Type B pancreatic cell (in vitro differentiated cells): Measurements from ENCODE around the gene ANKRD12. TPM values are rescaled to one million over a fixed set of nuclear protein-coding genes. Genes with fewer than 3 reads are reported as not detected.

ENCODE experiments used
- DNase-seq: peaks from one replicate; pipeline ENCODE4 v3.0.0; 2021; ENCODE audit warnings: mixed read lengths; ENCODE audit not compliant: unreplicated experiment; ENCODE audit errors: extremely low spot score
- H3K27ac Mint-ChIP-seq: 2 replicates; pipeline ENCODE4 v1.8.0; 2021; ENCODE audit warnings: mild to moderate bottlenecking, mixed read lengths
- H3K27me3 Mint-ChIP-seq: 2 replicates; pipeline ENCODE4 v1.8.0; 2021; ENCODE audit warnings: mixed read lengths
- H3K36me3 Mint-ChIP-seq: 2 replicates; pipeline ENCODE4 v1.8.0; 2021; ENCODE audit warnings: mixed read lengths
- H3K4me1 Mint-ChIP-seq: one replicate; pipeline ENCODE4 v1.8.0; 2021; ENCODE audit warnings: mixed read lengths; ENCODE audit not compliant: unreplicated experiment
- H3K4me3 Mint-ChIP-seq: 2 replicates; pipeline ENCODE4 v1.8.0; 2021; ENCODE audit warnings: mild to moderate bottlenecking, mixed read lengths
- H3K9me3 Mint-ChIP-seq: 2 replicates; pipeline ENCODE4 v1.8.0; 2021; ENCODE audit warnings: mixed read lengths
- total RNA-seq: library from RNA; stranded (reverse); gene quantifications from 2 replicates; pipeline ENCODE4 v1.2.1, GENCODE V29; 2021; ENCODE audit warnings: low replicate concordance
- TF ChIP-seq, protein P1 (sequence below): fragments of 200-600 bp; sonication (generic); conservative IDR thresholded peaks from 2 replicates; pipeline ENCODE4 v1.5.0; 2021; ENCODE audit warnings: antibody characterized with exemption, mild to moderate bottlenecking

Gene ANKRD12
- total RNA-seq, 1 donor from 2014 or later, result 38.8 TPM

DNA sequence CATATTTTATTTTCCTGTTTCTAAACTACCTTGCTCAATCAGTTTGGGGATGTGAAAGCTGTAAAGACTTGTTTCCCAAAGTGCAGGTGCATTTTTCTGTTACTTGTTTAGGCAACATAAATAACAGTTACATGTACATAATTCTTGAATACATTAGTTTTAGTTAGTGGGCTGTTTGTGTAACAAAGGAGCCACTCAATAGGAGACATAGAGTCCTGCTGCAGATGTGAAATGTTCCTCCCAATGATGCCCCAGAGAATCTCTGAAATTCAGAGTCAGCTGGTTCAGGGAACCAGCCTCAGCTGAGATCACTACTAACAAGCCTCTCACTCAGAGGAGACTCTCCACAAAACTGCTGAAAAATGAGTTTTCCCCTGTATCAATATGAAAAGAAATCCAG lies 106.4 kb downstream of the ANKRD12 start:
- TF ChIP-seq, protein P1, sequence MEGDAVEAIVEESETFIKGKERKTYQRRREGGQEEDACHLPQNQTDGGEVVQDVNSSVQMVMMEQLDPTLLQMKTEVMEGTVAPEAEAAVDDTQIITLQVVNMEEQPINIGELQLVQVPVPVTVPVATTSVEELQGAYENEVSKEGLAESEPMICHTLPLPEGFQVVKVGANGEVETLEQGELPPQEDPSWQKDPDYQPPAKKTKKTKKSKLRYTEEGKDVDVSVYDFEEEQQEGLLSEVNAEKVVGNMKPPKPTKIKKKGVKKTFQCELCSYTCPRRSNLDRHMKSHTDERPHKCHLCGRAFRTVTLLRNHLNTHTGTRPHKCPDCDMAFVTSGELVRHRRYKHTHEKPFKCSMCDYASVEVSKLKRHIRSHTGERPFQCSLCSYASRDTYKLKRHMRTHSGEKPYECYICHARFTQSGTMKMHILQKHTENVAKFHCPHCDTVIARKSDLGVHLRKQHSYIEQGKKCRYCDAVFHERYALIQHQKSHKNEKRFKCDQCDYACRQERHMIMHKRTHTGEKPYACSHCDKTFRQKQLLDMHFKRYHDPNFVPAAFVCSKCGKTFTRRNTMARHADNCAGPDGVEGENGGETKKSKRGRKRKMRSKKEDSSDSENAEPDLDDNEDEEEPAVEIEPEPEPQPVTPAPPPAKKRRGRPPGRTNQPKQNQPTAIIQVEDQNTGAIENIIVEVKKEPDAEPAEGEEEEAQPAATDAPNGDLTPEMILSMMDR, result no peak
- Mint-ChIP-seq H3K27me3 (no peaks in the 10 kb centered on the region), H3K27ac (no peak overlapping the region), H3K4me1 (no peaks in the 10 kb centered on the region), H3K4me3 (no peak overlapping the region), H3K9me3 (no peaks in the 10 kb centered on the region), H3K36me3 (peaks cover 12% of the 10 kb centered on the region)
- DNase-seq, result no peak

DNA sequence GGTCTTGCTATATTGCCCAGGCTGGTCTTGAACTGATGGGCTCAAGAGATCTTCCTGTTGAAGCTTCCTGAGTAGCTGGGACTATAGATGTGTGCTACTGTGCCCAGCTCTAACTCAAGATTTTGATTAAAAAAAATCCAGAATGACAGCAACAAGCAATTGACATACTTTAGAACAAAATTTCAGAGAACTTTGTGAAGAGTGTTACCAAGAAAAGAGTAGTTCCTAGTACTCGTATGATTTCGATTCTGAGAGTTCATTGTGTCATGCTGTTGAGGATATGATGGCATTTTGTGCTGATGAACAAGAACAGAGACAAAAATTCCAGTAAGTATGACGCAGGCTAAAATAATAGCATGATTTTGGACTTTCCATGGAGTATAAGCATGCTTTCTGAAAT lies 107.8 kb downstream of the ANKRD12 start:
- H3K27ac Mint-ChIP-seq, result no peak overlapping the region
- H3K4me3 Mint-ChIP-seq, result no peak overlapping the region
- H3K9me3 Mint-ChIP-seq, result no peaks in the 10 kb centered on the region
- TF ChIP-seq, protein P1, result no peak
- H3K36me3 Mint-ChIP-seq, result peaks cover 12% of the 10 kb centered on the region
- no peaks in the 10 kb centered on the region for H3K27me3 Mint-ChIP-seq
- no peak for DNase-seq
- no peaks in the 10 kb centered on the region for H3K4me1 Mint-ChIP-seq

DNA sequence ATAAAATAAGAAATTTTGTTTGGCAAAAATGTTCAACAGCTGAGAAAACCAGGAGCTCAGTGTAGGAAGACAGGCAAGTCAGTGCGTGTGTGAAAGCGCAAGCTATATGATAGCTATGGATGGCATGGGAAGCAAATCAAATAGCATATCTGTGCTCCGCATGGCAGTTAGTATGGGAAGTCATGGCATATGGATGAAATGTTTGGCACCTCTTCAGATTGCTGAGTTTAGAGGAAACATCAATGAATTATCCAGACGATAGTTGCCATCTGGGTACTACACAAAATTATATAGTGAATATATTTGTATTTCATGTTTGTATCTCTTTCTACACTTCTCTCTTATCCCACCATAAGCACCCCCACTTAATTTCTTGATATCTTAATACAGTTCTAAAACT lies 112.1 kb downstream of the ANKRD12 start:
- DNase-seq, result no peak
- TF ChIP-seq, protein P1, result no peak
- Mint-ChIP-seq H3K4me1 (no peaks in the 10 kb centered on the region), H3K27ac (no peak overlapping the region), H3K9me3 (no peaks in the 10 kb centered on the region), H3K27me3 (no peaks in the 10 kb centered on the region), H3K36me3 (peaks cover 11% of the 10 kb centered on the region), H3K4me3 (no peak overlapping the region)

DNA sequence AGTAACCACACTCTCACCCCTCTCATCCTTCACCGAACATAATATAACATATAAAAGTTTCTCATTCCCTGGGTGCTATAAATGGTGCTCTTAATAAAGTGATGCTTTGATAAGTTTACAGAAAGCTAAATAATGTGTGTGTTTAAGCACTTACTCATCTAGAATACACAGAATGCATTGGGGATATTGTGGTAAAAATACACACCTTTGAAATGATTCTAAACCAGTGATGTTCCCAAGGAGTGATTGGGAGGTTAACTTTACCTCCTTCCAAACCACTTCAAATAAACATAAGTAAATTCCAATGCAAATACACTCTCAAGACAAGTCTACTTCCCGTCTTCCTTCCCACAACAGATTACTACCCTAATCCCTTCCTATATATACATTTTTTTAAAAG lies 112.7 kb downstream of the ANKRD12 start:
- H3K27me3 Mint-ChIP-seq, result no peaks in the 10 kb centered on the region
- no peaks in the 10 kb centered on the region for H3K4me1 Mint-ChIP-seq
- TF ChIP-seq, protein P1, result no peak
- H3K27ac Mint-ChIP-seq, result no peak overlapping the region
- no peaks in the 10 kb centered on the region for H3K9me3 Mint-ChIP-seq
- DNase-seq, result no peak
- H3K36me3 Mint-ChIP-seq, result peaks cover 12% of the 10 kb centered on the region
- no peak overlapping the region for H3K4me3 Mint-ChIP-seq

DNA sequence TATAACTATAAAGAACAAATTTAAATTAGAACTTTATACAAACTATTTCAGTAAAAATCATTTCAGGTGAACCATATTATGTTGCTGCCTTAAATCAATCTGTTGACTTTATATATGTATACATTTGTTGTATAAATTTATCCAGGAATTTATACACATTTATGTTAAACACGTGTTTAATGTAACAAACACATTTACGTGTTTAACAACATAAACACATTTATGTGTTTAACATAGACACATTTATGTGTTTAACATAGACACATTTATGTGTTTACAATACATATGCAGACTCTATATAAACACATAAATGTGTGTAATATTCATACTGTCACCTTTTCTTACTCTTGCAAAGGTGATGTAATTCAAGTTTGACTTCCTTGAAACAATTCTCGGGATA lies 122.6 kb downstream of the ANKRD12 start:
- Mint-ChIP-seq H3K4me3 (no peak overlapping the region), H3K36me3 (peaks cover 30% of the 10 kb centered on the region)

More for the DNA sequence above, 122.6 kb downstream of the ANKRD12 start:
- TF ChIP-seq, protein P1, result no peak
- Mint-ChIP-seq H3K27ac (no peak overlapping the region), H3K27me3 (no peaks in the 10 kb centered on the region), H3K9me3 (no peaks in the 10 kb centered on the region), H3K4me1 (no peaks in the 10 kb centered on the region)
- DNase-seq, result no peak
